ENCODE measurements around the gene ETAA1. TPM values are rescaled to one million over a fixed set of nuclear protein-coding genes. Genes with fewer than 3 reads are reported as not detected.

Gene ETAA1
- total and polyA plus RNA-seq, 2 of the 8 experiments (the other 6 are each of a cell fraction or from before 2014, with no cell fraction given), result 5.9 to 27.1 TPM

GRCh38 chr2:67445652-67446268, 48.6 kb downstream of the ETAA1 start:
- ChIA-PET POLR2A (ENCODE audit: partially characterized antibody) (no interaction called here), CTCF (ENCODE audit: partially characterized antibody) (interaction anchor here (0.7 kb wide), 1 partner anchor 11 kb away, joined by 3 read pairs; no protein-coding TSS in a partner anchor)
- Histone ChIP-seq H3K4me1 (replicated peaks in 1 of 4; ENCODE audit: control insufficient read depth in 3 of 4, insufficient read depth in 4 of 4, low read length in 3 of 4) (no peaks in the 10 kb centered on the region), H3K56ac (replicated peaks; ENCODE audit: insufficient read length, low read depth, low read length) (no peak overlapping the region), H2AK5ac (ENCODE audit: low read depth, low read length) (no peak overlapping the region), H4K91ac (replicated peaks; ENCODE audit: insufficient read length, low read length) (no peak overlapping the region), H3K27ac (ENCODE audit: low read depth, low read length) (no peak overlapping the region), H3K4me2 (ENCODE audit: insufficient read depth in 1 of 2, low read depth in 2 of 2, low read length in 2 of 2) (no peak overlapping the region), H4K20me1 (replicated peaks in 1 of 2; ENCODE audit: control insufficient read depth in 1 of 2, insufficient read depth in 2 of 2, low read length in 2 of 2) (no peaks in the 10 kb centered on the region), H3K79me1 (ENCODE audit: low read depth, low read length) (no peaks in the 10 kb centered on the region), H3K79me2 (ENCODE audit: control insufficient read depth in 1 of 2, insufficient read depth in 2 of 2, low read length in 2 of 2) (no peaks in the 10 kb centered on the region), H2BK120ac (replicated peaks; ENCODE audit: low read depth, low read length) (no peak overlapping the region), H3K36me3 (ENCODE audit: control insufficient read depth in 2 of 4, insufficient read depth in 4 of 4, low read length in 3 of 4) (no peaks in the 10 kb centered on the region), H3K27me3 (replicated peaks in 1 of 4; ENCODE audit: control insufficient read depth in 3 of 4, extremely low read depth in 1 of 4, insufficient read depth in 3 of 4, low read length in 3 of 4) (no peaks in the 10 kb centered on the region), H3K9ac (replicated peaks in 1 of 4; ENCODE audit: extremely low read depth in 1 of 4, low read depth in 3 of 4, low read length in 3 of 4) (no peak overlapping the region), H3K4ac (replicated peaks; ENCODE audit: insufficient read length, low read depth, low read length) (no peak overlapping the region), H3K18ac (ENCODE audit: extremely low read depth, low read length) (no peak overlapping the region), H2BK5ac (ENCODE audit: low read depth, low read length) (no peak overlapping the region), H3K23me2 (ENCODE audit: low read depth, low read length) (no peaks in the 10 kb centered on the region), H2BK15ac (ENCODE audit: low read length) (no peak overlapping the region), H4K5ac (ENCODE audit: insufficient read length, low read depth, low read length) (no peak overlapping the region), H4K8ac (ENCODE audit: extremely low read depth, insufficient read depth, low read length) (no peak overlapping the region), H3K9me3 (ENCODE audit: insufficient read depth in 2 of 2, low read depth in 1 of 2, low read length in 1 of 2) (no peaks in the 10 kb centered on the region), H2BK20ac (ENCODE audit: low read length) (no peak overlapping the region), H2BK12ac (ENCODE audit: low read depth, low read length) (no peak overlapping the region), H3K23ac (ENCODE audit: insufficient read length) (no peak overlapping the region), H3K4me3 (ENCODE audit: extremely low read depth in 1 of 4, insufficient read depth in 2 of 4, low read depth in 3 of 4, low read length in 4 of 4) (no peak overlapping the region), H3K14ac (ENCODE audit: insufficient read length) (no peak overlapping the region), H2AFZ (ENCODE audit: low read length) (no peak overlapping the region)
- 77% methylated on average over 5 of the region's 5 CpGs; no CpG with 5 or more reads in 1 of the 2 experiments for WGBS, 2 experiments (ENCODE audit: extremely low coverage in 1 of 2, insufficient coverage in 1 of 2, insufficient read length in 1 of 2, insufficient replicate concordance in 2 of 2, low coverage in 1 of 2, low lambda C conversion rate in 2 of 2, missing lambda C conversion rate in 1 of 2)
- TF ChIP-seq SP4 (IDR thresholded peaks at IDR 0.05; ENCODE audit: low read length), result no peak
- FAIRE-seq (no peak), DNase-seq (ENCODE audit: low read depth in 1 of 2, low spot score in 2 of 2) (no peak)

Measured in H1 (cell line).